ENCODE results near the gene MAPK8IP3.
A peak's percentile ranks its signal among the peaks of the same experiment; 100 is the strongest.

The MAPK8IP3 gene

GRCh38 chr16:1674751-1675664, 31.0 kb upstream of the MAPK8IP3 start:
- no peak for DNase-seq (ENCODE audit: extremely low read depth, insufficient read length)
- H3K4me3 ChIP-seq (replicated peaks; ENCODE audit: low read depth, low read length) = no peak overlapping the region
- H3K36me3 ChIP-seq (ENCODE audit: control insufficient read depth, insufficient read depth, low read length) = peaks cover 22% of the 10 kb centered on the region
- no peaks in the 10 kb centered on the region for H3K27me3 ChIP-seq (replicated peaks; ENCODE audit: control insufficient read depth, insufficient read depth, low read length)
- no peak for TF ChIP-seq CTCF (IDR thresholded peaks at IDR 0.05; ENCODE audit: insufficient read depth, low read length, poor library complexity, severe bottlenecking)

GRCh38 chr16:1676661-1677060, 29.3 kb upstream of the MAPK8IP3 start:
- H3K36me3 ChIP-seq (ENCODE audit: control insufficient read depth, insufficient read depth, low read length) = peaks cover 13% of the 10 kb centered on the region

GRCh38 chr16:1677339-1677738, 28.7 kb upstream of the MAPK8IP3 start:
- no peak for DNase-seq (ENCODE audit: extremely low read depth, insufficient read length)
- Histone ChIP-seq H3K36me3 (ENCODE audit: control insufficient read depth, insufficient read depth, low read length) (peaks cover 10% of the 10 kb centered on the region), H3K27me3 (replicated peaks; ENCODE audit: control insufficient read depth, insufficient read depth, low read length) (no peaks in the 10 kb centered on the region), H3K4me3 (replicated peaks; ENCODE audit: low read depth, low read length) (no peak overlapping the region)
- TF ChIP-seq CTCF (IDR thresholded peaks at IDR 0.05; ENCODE audit: insufficient read depth, low read length, poor library complexity, severe bottlenecking) = no peak

More at GRCh38 chr16:1676661-1677060, 29.3 kb upstream of the MAPK8IP3 start:
- Histone ChIP-seq H3K4me3 (replicated peaks; ENCODE audit: low read depth, low read length) (no peak overlapping the region), H3K27me3 (replicated peaks; ENCODE audit: control insufficient read depth, insufficient read depth, low read length) (no peaks in the 10 kb centered on the region)
- no peak for TF ChIP-seq CTCF (IDR thresholded peaks at IDR 0.05; ENCODE audit: insufficient read depth, low read length, poor library complexity, severe bottlenecking)
- no peak for DNase-seq (ENCODE audit: extremely low read depth, insufficient read length)

- Histone ChIP-seq H3K27me3 (replicated peaks; ENCODE audit: control insufficient read depth, insufficient read depth, low read length) (no peaks in the 10 kb centered on the region), H3K36me3 (ENCODE audit: control insufficient read depth, insufficient read depth, low read length) (peaks cover 6% of the 10 kb centered on the region), H3K4me3 (replicated peaks; ENCODE audit: low read depth, low read length) (peak within 1 kb of the TSS; percentile 89)
- no peak for TF ChIP-seq CTCF (IDR thresholded peaks at IDR 0.05; ENCODE audit: insufficient read depth, low read length, poor library complexity, severe bottlenecking)
- peak; percentile 99 for DNase-seq (ENCODE audit: extremely low read depth, insufficient read length)
Measured at GRCh38 chr16:1677942-1678499, 28.0 kb upstream of the MAPK8IP3 start, which contains the start of gene JPT2. TSS of gene JPT2 (plus strand) at chr16:1678279. CDS start at chr16:1678313, 34 bp downstream.

GRCh38 chr16:1678500-1679098, 27.4 kb upstream of the MAPK8IP3 start:
- TF ChIP-seq CTCF (IDR thresholded peaks at IDR 0.05; ENCODE audit: insufficient read depth, low read length, poor library complexity, severe bottlenecking) = no peak
- Histone ChIP-seq H3K27me3 (replicated peaks; ENCODE audit: control insufficient read depth, insufficient read depth, low read length) (no peaks in the 10 kb centered on the region), H3K36me3 (ENCODE audit: control insufficient read depth, insufficient read depth, low read length) (peaks cover 8% of the 10 kb centered on the region), H3K4me3 (replicated peaks; ENCODE audit: low read depth, low read length) (peak overlapping the region; percentile 89)
- no peak for DNase-seq (ENCODE audit: extremely low read depth, insufficient read length)

All from GM06990 (cell line).